PC-9 (cell line): Measurements from ENCODE around the gene JPH4. TPM values are rescaled to one million over a fixed set of nuclear protein-coding genes. Genes with fewer than 3 reads are reported as not detected.
A peak's percentile ranks its signal among the peaks of the same experiment; 100 is the strongest.

Source experiments
- BruUV-seq: library from RNA; stranded (reverse); fragments of 400-500 nt; replicated peaks from 2 replicates; lab custom pipeline; 2021; lab: Mats Ljungman, UMichigan
- CTCF ChIA-PET: fragments of 300-600 bp; sonication (Branson Sonifier 250); formaldehyde crosslinking; loops from one replicate; lab custom pipeline; 2022; ENCODE audit warnings: antibody characterized with exemption; lab: Charles Lee
- POLR2A ChIA-PET: fragments of 300-600 bp; sonication (Branson Sonifier 250); formaldehyde crosslinking; loops from one replicate; lab custom pipeline; 2022; ENCODE audit warnings: antibody characterized with exemption; ENCODE audit not compliant: unreplicated experiment; lab: Charles Lee
- DNase-seq, 2 experiments: peaks; one replicate each; pipeline versions ENCODE4 v3.0.0 to v3.0.0-alpha.2; 2015 to 2022; ENCODE audit warnings: mixed read lengths in 1 of 2
- H2AFZ ChIP-seq: fragments of 200-600 bp; sonication (generic); 2 replicates; pipeline ENCODE4 v1.8.1; 2017; ENCODE audit warnings: antibody characterized with exemption
- H3F3A ChIP-seq: fragments of 200-600 bp; sonication (generic); 2 replicates; pipeline ENCODE4 v1.8.1; 2017; ENCODE audit warnings: antibody characterized with exemption, mild to moderate bottlenecking, low read depth; ENCODE audit not compliant: insufficient read depth
- H3K27ac ChIP-seq: fragments of 200-600 bp; sonication (generic); 2 replicates; pipeline ENCODE4 v1.6.1; 2016; ENCODE audit warnings: mixed run types
- H3K27me3 ChIP-seq: fragments of 200-600 bp; sonication (generic); 2 replicates; pipeline ENCODE4 v1.6.1; 2016; ENCODE audit warnings: low read depth, mixed run types; ENCODE audit not compliant: insufficient read depth
- H3K36me3 ChIP-seq: fragments of 200-600 bp; sonication (generic); 2 replicates; pipeline ENCODE4 v1.6.1; 2016; ENCODE audit warnings: low read depth, mixed run types
- H3K4me1 ChIP-seq: fragments of 200-600 bp; sonication (generic); replicated peaks from 2 replicates; pipeline ENCODE4 v1.6.1; 2016; ENCODE audit warnings: mixed run types; ENCODE audit not compliant: insufficient read depth
- H3K4me2 ChIP-seq: fragments of 200-600 bp; sonication (generic); 2 replicates; pipeline ENCODE4 v1.6.1; 2017; ENCODE audit warnings: mixed run types
- H3K4me3 ChIP-seq: fragments of 200-600 bp; sonication (generic); 2 replicates; pipeline ENCODE4 v1.6.1; 2016; ENCODE audit warnings: mixed run types
- H3K79me2 ChIP-seq: fragments of 200-600 bp; sonication (generic); 2 replicates; pipeline ENCODE4 v1.6.1; 2017; ENCODE audit warnings: low read depth, mixed run types
- H3K9me2 ChIP-seq: fragments of 200-600 bp; sonication (generic); 2 replicates; pipeline ENCODE4 v1.8.1; 2017; ENCODE audit warnings: mild to moderate bottlenecking; ENCODE audit not compliant: insufficient read depth
- H3K9me3 ChIP-seq: fragments of 200-600 bp; sonication (generic); 2 replicates; pipeline ENCODE4 v1.8.1; 2016; ENCODE audit warnings: low read depth; ENCODE audit not compliant: insufficient read depth
- H4K20me1 ChIP-seq: fragments of 200-600 bp; sonication (generic); 2 replicates; pipeline ENCODE4 v1.8.1; 2017; ENCODE audit not compliant: insufficient read depth
- EZH2 ChIP-seq: fragments of 200-600 bp; sonication (generic); IDR thresholded peaks from 2 replicates; pipeline ENCODE4 v1.8.0; 2017; ENCODE audit warnings: antibody characterized with exemption, low read depth
- intact Hi-C: fragments of 100-400 bp; cut with micrococcal nuclease; formaldehyde crosslinking; loops from one replicate; pipeline ENCODE4 v1.10.0; 2022; ENCODE audit not compliant: unreplicated experiment
- total RNA-seq: library from RNA; stranded (reverse); gene quantifications from 2 replicates; pipeline ENCODE4 v1.2.3, GENCODE V29; 2021
- TF ChIP-seq, protein P1 (sequence below): fragments of 200-600 bp; sonication (generic); conservative IDR thresholded peaks from 2 replicates; pipeline ENCODE4 v1.6.1; 2017; ENCODE audit warnings: mixed run types, antibody characterized with exemption, mild to moderate bottlenecking, moderate library complexity

Gene JPH4
- total RNA-seq, 1 experiment from 2014 or later = not detected

GRCh38 chr14:23561259-23561658 lies 17.3 kb downstream of the JPH4 start:
- Histone ChIP-seq H3K4me1 (no peaks in the 10 kb centered on the region; the same call in 1 of the 2 replicates), H3K27ac (no peak overlapping the region), H3K79me2 (peaks cover 4% of the 10 kb centered on the region; the same call in 1 of the 2 replicates), H3K27me3 (no peaks in the 10 kb centered on the region), H2AFZ (no peak overlapping the region), H3K9me3 (no peaks in the 10 kb centered on the region), H3K9me2 (no peaks in the 10 kb centered on the region), H3K36me3 (no peaks in the 10 kb centered on the region), H3F3A (peaks cover 9% of the 10 kb centered on the region), H3K4me2 (no peak overlapping the region), H3K4me3 (no peak overlapping the region), H4K20me1 (no peaks in the 10 kb centered on the region; the same call in 1 of the 2 replicates)
- TF ChIP-seq, protein P1, sequence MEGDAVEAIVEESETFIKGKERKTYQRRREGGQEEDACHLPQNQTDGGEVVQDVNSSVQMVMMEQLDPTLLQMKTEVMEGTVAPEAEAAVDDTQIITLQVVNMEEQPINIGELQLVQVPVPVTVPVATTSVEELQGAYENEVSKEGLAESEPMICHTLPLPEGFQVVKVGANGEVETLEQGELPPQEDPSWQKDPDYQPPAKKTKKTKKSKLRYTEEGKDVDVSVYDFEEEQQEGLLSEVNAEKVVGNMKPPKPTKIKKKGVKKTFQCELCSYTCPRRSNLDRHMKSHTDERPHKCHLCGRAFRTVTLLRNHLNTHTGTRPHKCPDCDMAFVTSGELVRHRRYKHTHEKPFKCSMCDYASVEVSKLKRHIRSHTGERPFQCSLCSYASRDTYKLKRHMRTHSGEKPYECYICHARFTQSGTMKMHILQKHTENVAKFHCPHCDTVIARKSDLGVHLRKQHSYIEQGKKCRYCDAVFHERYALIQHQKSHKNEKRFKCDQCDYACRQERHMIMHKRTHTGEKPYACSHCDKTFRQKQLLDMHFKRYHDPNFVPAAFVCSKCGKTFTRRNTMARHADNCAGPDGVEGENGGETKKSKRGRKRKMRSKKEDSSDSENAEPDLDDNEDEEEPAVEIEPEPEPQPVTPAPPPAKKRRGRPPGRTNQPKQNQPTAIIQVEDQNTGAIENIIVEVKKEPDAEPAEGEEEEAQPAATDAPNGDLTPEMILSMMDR = no peak
- TF ChIP-seq EZH2 = no peak
- ChIA-PET POLR2A (no interaction called here), CTCF (interaction anchor here (0.7 to 1.2 kb wide), 3 partner anchors 29 to 228 kb away, joined by 3 to 5 read pairs (median 3); no protein-coding TSS in a partner anchor)
- DNase-seq = no peak
- BruUV-seq = no TSS peak
- intact Hi-C loops = no loop called here

DNA sequence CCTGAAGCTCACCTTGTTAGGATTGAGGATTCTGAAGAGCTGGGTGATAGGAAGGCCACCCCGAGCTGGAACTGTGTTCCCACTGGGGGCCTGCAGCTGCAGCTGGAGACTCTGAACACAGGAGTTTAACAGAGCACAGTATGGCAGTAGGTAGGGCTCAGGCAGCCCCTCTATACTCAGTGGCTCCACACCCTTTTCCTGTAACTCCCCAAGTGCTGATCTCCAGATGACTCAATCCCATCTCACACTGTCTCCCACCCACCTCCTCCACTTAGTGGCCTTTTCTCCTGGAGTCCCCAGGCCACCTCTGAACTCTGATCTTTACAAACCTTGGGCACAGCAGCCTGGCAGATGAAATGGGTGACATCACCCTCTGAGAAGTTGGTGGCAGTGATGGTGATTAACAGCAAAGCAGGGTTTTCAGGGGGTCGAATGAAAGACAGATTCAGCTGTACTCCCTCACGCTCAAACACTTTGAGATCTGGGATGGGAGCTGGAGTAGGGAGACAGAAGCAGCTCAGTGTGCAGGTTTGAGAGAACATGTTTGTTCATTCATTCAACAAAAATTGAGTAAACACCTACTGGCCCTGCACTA lies 18.6 kb downstream of the JPH4 start:
- intact Hi-C loops = loop anchor here (5.0 kb wide), 1 partner anchor 233 kb away; no protein-coding TSS in a partner anchor

GRCh38 chr14:23559010-23559925 lies 19.3 kb downstream of the JPH4 start:
- POLR2A ChIA-PET = no interaction called here
- TF ChIP-seq, protein P1 = peak; percentile 89
- TF ChIP-seq EZH2 = no peak
- no peaks in the 10 kb centered on the region for H3K9me3 ChIP-seq

More for the DNA sequence above, 18.6 kb downstream of the JPH4 start:
- ChIA-PET POLR2A (no interaction called here), CTCF (no interaction called here)
- Histone ChIP-seq H3K4me2 (no peak overlapping the region), H4K20me1 (no peaks in the 10 kb centered on the region; the same call in 1 of the 2 replicates), H3K27me3 (no peaks in the 10 kb centered on the region), H3K4me3 (no peak overlapping the region), H3K36me3 (no peaks in the 10 kb centered on the region), H3K4me1 (no peaks in the 10 kb centered on the region; the same call in 1 of the 2 replicates), H3F3A (peaks cover 9% of the 10 kb centered on the region), H2AFZ (no peak overlapping the region), H3K27ac (no peak overlapping the region), H3K9me3 (no peaks in the 10 kb centered on the region), H3K79me2 (no peaks in the 10 kb centered on the region), H3K9me2 (no peaks in the 10 kb centered on the region)
- no peak for DNase-seq
- BruUV-seq = no TSS peak
- no peak for TF ChIP-seq EZH2
- TF ChIP-seq, protein P1 = no peak

More at GRCh38 chr14:23559010-23559925, 19.3 kb downstream of the JPH4 start:
- H3K79me2 ChIP-seq = no peaks in the 10 kb centered on the region
- no peak overlapping the region for H3K4me2 ChIP-seq
- no peaks in the 10 kb centered on the region for H3K9me2 ChIP-seq
- CTCF ChIA-PET = interaction anchor here (0.7 kb wide), 1 partner anchor 37 kb away, joined by 5 read pairs; no protein-coding TSS in a partner anchor
- H3K4me3 ChIP-seq = no peak overlapping the region
- BruUV-seq = no TSS peak
- DNase-seq = peak in 1 of 2 experiments; percentile 45
- no peak overlapping the region for H2AFZ ChIP-seq
- H3K27me3 ChIP-seq = no peaks in the 10 kb centered on the region
- peaks cover 9% of the 10 kb centered on the region for H3F3A ChIP-seq
- H3K36me3 ChIP-seq = no peaks in the 10 kb centered on the region
- no peak overlapping the region for H3K27ac ChIP-seq
- no peaks in the 10 kb centered on the region; the same call in 1 of the 2 replicates for H4K20me1 ChIP-seq
- no peaks in the 10 kb centered on the region; the same call in 1 of the 2 replicates for H3K4me1 ChIP-seq
- intact Hi-C loops = loop anchor here (5.0 kb wide), 1 partner anchor 232 kb away; no protein-coding TSS in a partner anchor
